ENCODE measurements around the gene SLC4A5.

DNA sequence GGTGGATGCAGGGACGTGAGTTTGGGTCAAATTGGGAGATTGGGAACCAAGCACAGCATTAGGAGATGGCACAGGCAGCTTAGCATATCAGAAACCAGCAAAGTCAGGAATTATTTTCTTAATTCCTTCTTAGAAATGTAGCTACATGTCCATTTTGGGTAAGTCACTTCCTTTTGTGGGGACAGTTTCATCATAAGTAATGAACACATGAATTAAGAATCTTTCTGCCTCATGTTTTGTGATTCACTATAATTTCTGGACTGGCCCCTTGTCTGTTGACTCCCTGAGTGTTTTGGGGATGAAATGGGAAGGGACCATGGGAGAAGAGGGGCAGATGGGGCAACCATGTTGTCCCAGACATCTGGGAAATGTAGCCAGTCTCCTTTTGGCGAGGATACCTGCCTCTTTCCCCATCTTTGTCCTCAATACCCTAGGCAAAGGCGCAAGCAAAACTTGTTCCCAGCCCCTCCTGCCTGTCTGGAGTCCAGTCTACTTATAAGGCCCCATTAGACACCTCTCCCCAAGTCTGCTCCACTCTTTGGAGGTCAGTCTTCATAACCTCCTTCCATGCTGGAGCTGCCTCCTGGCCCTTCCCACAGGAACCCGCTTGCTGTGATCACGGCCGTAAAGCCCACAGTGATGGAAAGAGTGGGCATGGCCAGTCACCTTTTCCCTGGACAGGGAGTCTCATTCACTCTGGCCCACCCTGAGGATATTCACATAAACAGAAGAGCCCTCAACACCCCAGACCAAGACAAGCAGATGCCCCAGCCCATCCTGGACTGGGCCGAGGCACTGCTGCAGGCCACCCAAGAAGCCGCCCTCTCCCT lies 119.1 kb downstream of the SLC4A5 start:
- TF ChIP-seq, protein P1, sequence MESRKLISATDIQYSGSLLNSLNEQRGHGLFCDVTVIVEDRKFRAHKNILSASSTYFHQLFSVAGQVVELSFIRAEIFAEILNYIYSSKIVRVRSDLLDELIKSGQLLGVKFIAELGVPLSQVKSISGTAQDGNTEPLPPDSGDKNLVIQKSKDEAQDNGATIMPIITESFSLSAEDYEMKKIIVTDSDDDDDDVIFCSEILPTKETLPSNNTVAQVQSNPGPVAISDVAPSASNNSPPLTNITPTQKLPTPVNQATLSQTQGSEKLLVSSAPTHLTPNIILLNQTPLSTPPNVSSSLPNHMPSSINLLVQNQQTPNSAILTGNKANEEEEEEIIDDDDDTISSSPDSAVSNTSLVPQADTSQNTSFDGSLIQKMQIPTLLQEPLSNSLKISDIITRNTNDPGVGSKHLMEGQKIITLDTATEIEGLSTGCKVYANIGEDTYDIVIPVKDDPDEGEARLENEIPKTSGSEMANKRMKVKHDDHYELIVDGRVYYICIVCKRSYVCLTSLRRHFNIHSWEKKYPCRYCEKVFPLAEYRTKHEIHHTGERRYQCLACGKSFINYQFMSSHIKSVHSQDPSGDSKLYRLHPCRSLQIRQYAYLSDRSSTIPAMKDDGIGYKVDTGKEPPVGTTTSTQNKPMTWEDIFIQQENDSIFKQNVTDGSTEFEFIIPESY (IDR thresholded peaks at IDR 0.05; ENCODE audit: borderline replicate concordance, low read depth): no peak
- TF ChIP-seq EZH2phosphoT487 (IDR thresholded peaks at IDR 0.05; ENCODE audit: borderline replicate concordance, low read depth): no peak
- no peak for TF ChIP-seq RAD21 (IDR thresholded peaks at IDR 0.05; ENCODE audit: low read length)
- TF ChIP-seq, protein P2, sequence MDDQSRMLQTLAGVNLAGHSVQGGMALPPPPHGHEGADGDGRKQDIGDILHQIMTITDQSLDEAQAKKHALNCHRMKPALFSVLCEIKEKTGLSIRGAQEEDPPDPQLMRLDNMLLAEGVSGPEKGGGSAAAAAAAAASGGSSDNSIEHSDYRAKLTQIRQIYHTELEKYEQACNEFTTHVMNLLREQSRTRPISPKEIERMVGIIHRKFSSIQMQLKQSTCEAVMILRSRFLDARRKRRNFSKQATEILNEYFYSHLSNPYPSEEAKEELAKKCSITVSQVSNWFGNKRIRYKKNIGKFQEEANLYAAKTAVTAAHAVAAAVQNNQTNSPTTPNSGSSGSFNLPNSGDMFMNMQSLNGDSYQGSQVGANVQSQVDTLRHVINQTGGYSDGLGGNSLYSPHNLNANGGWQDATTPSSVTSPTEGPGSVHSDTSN (IDR thresholded peaks at IDR 0.05): no peak
- TF ChIP-seq, protein P3, sequence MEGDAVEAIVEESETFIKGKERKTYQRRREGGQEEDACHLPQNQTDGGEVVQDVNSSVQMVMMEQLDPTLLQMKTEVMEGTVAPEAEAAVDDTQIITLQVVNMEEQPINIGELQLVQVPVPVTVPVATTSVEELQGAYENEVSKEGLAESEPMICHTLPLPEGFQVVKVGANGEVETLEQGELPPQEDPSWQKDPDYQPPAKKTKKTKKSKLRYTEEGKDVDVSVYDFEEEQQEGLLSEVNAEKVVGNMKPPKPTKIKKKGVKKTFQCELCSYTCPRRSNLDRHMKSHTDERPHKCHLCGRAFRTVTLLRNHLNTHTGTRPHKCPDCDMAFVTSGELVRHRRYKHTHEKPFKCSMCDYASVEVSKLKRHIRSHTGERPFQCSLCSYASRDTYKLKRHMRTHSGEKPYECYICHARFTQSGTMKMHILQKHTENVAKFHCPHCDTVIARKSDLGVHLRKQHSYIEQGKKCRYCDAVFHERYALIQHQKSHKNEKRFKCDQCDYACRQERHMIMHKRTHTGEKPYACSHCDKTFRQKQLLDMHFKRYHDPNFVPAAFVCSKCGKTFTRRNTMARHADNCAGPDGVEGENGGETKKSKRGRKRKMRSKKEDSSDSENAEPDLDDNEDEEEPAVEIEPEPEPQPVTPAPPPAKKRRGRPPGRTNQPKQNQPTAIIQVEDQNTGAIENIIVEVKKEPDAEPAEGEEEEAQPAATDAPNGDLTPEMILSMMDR (IDR thresholded peaks at IDR 0.05): no peak
- TF ChIP-seq MEF2A (IDR thresholded peaks at IDR 0.05; ENCODE audit: borderline replicate concordance, low read depth): no peak
- no peak for TF ChIP-seq GABPA (IDR thresholded peaks at IDR 0.05; ENCODE audit: low read depth)
- TF ChIP-seq SIN3A (IDR thresholded peaks at IDR 0.05; ENCODE audit: borderline replicate concordance, low read depth, low read length): no peak
- TF ChIP-seq TEAD4 (IDR thresholded peaks at IDR 0.05; ENCODE audit: borderline replicate concordance, insufficient read depth): no peak
